NCI-H524 (cell line): ENCODE measurements around the gene STAT1.
"Not testable (repeated sequence)": the region's sequence is repeated elsewhere in the genome, so short reads cannot be mapped to it uniquely, and the experiment has no call there.

Source experiments
- DNase-seq, 2 experiments: peaks; one replicate each; lab custom pipeline; 2025; lab: John Stamatoyannopoulos, UW

Gene STAT1

DNA sequence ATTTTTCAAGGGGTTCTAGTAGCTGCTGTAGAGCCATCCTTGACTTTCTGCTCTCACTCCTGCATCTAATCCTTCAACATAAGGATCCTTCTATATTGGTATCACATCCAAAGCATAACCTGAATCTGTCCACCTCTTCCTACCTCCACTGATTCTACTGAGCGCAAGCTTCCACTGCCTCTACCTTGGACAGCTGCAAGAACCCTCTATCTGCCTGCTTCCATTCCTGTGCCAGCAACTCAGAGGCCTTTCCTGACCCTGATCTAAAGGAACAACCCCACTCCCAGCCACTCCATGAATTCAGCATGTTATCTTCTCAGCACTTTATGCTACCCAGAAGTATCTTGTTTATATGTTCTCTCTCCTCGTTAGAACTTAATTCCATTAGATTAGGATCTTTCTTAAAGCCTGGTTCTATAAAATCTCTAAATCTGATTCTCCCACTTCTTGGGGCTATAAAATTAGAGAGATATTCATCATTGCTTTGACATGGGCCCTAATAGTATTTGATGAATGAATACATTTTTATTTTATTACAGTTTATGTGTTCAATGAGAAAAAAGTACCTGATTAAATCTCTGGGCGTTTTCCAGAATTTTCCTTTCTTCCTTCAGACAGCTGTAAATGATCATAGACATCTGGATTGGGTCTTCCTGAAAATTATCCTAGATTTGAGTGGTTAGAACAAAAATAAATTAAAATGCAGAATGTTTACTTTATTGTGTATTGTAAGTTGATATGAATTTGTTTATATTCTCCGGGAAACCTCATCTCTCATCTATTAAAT lies 6.8 kb downstream of the STAT1 start:
- no peak for DNase-seq

- DNase-seq = no peak
Measured at GRCh38 chr2:191006297-191006696, 7.7 kb downstream of the STAT1 start.

DNA sequence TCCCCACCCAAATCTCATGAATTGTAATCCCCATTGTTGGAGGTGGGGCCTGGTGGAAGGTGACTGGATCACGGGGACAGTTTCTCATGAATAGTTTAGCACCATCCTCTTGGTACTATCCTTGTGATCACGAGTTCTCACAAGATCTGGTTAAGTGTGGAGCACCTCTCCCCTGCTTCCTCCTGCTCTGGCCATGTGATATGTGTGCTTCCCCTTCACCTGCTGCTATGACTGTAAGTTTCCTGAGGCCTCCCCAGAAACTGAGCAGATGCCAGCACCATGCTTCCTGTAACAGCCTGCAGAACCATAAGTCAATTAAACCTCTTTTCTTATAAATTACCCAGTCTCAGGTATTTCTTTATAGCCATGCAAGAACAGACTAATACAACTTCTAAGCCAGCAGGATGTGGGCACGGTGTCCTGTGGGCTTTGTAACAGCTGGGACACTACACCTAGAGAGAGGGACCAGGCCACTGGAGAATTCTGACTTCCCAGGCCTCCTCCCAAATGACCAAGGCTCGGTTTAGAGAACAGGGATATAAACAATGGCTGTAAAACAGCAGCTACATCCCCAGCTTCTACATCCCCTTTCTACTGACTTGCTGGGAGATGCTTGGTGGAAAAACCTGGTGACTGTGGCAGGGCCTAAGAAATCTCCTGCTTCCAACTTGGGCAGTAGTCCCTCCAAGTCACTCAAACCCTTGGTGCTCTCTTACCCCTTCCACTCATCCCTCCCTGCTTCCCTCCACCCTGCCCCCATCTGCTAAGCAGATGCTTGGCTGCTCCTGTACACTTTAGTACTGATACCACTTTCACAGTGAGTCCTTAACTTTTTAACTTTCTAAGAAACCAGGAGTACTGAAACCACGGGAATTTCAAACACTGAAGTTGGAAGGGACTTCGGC lies 10.3 kb downstream of the STAT1 start:
- DNase-seq = no peak

DNA sequence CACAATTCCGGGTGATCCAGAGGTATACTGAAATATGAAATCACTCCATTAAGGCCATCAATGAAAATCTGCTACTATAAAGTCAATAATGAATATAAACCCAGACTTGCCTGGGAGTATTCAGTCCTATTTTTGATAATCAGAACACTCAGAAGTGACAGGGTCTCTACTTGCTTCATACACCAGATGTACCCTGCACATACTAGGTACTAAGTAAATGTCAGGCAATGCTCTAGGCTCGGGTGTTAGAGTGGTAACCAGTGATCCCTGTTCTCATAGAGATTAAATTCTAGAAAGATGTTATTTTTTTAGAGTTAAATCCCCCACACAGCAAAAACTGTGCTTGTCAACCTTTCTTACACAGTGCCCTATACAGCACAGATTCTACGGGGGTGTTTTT lies 12.3 kb downstream of the STAT1 start:
- no peak for DNase-seq

DNA sequence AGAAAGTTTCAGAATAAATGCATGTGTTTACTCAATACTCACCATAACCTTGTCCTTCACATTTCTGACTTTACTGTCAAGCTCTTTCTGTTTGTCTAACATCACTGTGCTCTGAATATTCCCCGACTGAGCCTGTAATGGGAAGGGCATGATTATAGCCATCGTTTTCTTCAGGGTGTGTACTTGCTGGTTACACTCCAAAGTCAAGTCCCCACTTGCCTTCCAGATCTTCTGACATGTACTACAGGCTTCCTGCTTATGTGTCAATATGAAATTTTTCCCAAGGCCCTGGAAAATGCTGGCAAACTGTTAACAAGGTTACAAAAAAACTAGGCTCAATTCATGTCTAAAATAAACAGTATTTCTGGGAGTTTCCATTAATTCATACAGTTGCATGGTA lies 12.9 kb downstream of the STAT1 start:
- no peak for DNase-seq

DNA sequence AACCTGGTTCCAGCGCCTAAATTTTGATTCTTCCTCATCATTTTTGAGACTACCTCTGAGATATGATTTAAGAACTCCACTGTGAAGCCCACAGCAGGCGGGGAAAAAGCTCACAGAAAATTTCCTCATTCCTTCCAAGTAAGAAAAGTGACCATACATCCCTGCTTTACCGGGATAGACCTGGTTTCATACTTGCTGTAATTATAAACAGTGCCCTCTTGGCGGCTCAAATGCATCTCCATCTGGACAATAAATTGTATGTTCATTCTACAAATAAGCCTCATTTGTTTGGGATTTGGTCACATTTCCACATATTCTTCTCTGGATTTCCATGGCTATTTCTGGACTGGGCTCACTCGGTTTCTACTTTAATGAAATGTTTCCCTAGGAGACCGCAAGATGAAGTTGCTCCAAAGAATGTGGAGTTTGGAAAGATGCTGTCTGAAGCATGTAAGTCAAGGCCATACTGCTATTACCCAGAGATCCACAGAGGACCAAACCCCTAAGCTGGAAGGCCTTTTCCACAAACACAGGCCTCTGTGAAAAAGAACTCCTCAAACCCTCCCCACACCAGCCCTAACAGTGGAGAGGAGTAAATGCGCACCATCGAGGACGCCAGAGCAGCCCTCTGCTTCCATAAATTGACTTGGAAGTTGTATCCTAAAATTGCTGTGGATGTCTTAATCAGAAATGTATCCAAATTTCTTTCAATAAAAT lies 13.9 kb downstream of the STAT1 start:
- DNase-seq = no peak

DNA sequence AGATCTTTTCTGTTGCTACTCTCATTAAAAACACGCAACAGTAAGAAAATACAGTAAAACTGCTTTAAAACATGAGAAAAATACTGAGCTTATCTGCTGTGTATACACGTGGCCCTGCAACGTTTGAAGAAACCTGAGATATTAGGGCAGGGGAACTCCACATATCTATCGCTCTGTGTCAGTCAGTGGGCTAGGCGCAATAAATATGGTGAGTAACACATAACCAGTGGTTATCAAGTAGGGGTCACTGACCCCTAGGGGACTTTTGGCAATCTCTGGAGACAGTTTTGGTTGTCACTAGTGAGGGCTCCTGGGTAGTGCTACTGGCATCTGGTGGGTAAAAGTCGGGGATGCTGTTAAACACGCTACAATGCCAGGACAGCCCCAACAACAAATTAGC lies 14.9 kb downstream of the STAT1 start:
- no peak for DNase-seq

DNA sequence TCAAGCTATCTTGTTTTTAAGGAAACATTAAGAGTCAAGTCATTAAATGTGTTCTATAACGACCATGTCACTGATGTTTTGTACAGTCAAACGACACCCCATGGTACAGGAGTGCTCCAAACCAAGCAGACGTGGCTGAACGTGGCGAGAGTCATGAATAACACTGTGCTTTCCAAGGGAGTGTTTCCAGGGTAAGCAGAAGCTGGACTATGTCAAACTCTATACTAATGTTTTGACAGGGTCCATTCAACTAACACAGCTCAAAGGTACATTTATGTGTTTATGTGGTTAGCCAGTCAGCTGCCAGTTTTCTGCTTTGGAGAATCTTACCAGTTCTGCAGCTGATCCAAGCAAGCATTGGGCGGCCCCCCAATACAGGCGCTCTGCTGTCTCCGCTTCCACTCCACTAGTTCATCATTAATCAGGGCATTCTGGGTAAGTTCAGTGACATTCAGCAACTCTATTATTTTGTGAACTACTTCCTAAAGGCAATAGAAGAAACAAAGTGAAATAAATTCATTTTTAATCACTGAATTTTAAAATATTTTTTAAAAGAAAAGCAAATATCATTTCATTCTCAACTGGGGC lies 16.4 kb downstream of the STAT1 start:
- no peak for DNase-seq

DNA sequence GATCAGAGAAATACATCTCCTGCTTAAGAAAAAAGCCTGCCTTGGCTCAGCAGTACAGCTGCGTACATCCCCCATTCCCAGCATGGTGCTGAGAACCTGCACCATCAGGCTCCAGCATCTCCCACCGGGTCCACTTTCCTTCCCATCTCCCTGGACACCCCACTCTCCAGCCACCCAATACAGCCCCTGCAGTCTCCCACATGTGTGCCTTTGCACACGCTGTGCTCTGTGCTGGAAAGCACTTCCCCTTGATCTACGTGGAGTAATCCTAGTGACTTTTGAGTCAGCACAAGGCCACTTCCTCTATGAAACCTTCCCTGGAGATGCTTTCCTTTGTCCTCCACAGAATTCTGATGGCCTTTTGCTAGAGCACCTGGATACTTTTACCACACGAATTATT lies 17.0 kb downstream of the STAT1 start:
- no peak for DNase-seq

DNA sequence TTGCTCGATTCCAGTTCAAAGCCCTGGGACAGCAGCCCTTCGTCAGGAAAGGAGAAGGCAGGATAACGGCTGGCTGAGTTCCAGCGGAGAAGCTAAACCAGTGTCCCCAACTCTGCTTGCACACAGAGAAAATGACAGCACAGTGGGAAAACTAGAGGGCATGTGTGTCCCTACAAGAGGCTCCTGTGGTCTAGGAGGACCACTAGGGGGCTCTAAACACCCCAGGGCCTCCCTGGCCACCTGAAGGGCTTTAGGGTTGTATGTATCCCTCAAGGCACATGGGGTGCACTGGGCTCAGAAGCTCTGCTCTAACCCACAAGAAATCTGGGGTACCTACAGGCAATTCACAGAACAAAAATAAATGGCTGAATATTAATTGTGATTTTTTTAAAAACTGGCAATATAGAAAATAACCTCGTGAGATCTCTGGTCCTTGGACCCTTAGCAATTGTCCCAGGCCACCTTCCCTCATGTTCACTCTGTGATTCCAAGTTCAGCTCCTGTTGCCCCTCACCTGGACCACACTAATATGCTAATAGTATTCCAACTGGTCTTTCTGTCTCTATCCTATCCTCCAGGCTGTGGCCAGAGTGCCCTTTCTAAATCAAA lies 17.5 kb downstream of the STAT1 start:
- peak in 1 of 2 experiments; percentile 46 for DNase-seq

DNA sequence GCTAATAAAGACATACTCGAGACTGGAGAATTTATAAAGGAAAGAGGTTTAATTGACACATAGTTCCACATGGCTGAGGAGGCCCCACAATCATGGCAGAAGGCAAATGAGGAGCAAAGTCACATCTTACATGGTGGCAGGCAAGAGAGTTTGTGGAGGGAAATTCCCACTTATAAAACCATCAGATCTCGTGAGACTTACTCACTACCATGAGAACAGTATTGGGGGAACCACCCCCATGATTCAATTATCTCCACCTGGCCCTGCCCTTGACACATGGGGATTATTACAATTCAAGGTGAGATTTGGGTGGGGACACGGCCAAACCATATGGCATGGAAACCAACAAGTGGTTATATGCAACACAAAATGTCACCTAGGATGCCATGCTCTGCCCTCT lies 18.7 kb downstream of the STAT1 start:
- not testable (repeated sequence) for DNase-seq

- no peak for DNase-seq
Measured at GRCh38 chr2:190994148-190994547, 19.8 kb downstream of the STAT1 start.

GRCh38 chr2:190993292-190993643 lies 20.7 kb downstream of the STAT1 start:
- DNase-seq = no peak

DNA sequence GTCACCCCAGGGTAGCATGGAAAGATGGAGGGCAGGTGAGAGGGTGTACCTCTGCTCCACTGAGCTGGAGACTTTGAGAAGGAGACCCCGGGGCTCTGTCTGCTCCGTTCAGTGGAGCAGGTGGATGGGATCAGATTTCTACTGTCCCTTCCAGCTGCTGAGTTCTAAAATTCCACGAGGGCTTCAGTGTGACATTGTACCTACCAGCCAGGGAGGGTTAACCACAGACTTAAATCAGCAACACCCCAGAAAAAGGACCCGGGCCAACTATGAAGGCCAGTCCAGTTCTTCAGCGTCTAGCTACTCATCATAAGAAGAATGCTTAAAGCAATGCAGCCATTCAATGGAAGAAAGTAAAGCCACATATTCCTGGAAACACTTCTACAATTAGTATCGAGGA lies 23.8 kb downstream of the STAT1 start:
- no peak for DNase-seq

DNA sequence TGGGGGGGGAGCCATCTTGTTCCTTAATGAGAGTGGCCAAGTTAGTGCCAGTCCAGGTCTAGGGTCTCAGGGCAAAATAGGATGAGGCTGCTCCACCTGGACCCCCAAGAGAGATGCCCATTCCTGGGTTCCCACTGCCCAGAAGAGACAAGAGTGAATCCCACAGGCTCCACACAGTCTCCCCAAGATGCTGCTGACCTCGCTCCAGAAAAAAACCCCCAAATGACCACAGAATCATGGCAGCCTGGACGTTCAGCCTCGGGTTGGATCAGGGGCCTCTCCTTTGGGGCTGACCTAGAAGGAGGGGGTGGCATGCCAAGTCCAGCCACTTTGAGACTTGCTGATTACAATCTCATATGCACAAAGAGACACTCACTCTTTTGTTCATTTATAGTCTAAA lies 25.1 kb downstream of the STAT1 start:
- DNase-seq = no peak

GRCh38 chr2:190987938-190988337 lies 26.0 kb downstream of the STAT1 start:
- no peak for DNase-seq

DNA sequence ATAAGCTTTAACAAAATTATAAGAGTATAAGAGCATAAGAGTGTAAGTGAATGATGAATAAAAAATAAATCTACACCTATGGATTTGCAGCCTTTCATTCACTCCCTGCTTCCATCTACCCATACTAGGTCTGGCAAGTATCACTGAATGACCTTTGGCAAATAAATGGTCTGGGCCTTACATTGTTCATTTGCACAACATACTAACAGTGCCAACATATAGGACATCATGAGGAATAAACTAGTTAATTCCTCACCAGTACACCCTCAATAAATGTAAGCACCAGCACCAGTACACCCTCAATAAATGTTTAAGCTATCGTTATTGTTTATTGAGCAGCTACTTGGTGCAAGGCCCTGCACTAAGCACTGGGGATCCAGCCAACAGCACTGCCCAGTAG lies 26.9 kb downstream of the STAT1 start:
- DNase-seq = no peak

DNA sequence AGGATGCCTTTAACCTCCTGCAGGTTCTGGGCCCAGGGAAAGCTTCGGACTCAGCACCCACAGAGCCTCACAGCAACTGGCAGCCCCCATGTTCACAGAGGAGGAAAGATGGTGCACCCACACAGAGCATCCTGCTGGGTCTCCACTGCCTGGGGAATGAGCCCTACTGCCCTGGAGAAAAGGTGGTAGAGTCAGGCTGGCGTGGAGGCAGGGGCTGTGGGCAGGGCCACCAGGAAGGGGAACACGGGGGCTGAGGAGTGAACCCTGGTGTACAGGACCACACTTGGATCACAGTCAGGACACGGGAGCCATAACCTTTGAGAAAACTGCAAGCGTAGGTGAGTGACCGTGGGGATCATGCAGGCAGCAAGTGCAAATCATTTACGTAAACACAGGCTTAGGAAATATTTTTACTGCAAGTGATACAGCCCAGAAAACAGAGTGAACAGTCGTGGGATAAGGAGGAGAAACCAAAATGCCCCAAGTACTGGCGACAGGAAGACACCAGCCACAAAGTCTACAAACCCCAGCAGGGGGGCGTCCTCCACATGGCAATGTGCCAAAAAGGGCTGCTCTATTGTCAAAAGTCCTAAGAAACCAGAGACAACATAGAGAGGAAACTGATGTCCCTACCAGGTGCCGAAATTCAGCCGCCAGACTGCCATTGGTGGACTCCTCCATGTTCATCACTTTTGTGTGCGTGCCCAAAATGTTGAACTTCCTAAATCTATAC lies 27.6 kb downstream of the STAT1 start:
- no peak for DNase-seq

GRCh38 chr2:190984595-190984994 lies 29.4 kb downstream of the STAT1 start:
- no peak for DNase-seq

GRCh38 chr2:190982262-190983034 lies 31.5 kb downstream of the STAT1 start:
- no peak for DNase-seq
